GM12872 (cell line): Measurements from ENCODE around the gene VRK1.

ENCODE experiments used
- TF ChIP-seq, protein P1 (sequence below): IDR thresholded peaks from 3 replicates; pipeline ENCODE4 v1.5.1; 2011; ENCODE audit warnings: low read depth, mild to moderate bottlenecking, low read length, moderate library complexity; ENCODE audit not compliant: insufficient read depth

VRK1 gene

DNA sequence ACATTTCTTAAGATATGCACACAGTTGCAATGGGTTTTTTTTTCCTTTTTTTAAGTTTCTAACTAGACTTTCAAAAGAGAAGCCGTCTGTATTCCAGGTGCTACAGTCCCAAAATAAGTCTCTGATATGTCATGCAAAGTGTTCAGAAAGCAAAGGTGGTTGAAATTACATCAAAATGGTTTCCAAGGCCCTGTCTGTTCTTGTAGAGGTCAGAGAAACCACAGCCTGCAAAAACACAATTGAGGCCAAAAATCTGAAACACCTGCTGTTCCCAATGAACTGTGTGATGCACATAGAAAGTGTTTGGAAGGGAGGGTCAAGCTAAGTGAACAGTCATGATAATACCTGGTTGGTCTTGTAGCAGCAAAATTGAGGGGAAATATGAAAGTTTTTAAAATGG is 91.0 kb downstream of the VRK1 start:
- TF ChIP-seq, protein P1, sequence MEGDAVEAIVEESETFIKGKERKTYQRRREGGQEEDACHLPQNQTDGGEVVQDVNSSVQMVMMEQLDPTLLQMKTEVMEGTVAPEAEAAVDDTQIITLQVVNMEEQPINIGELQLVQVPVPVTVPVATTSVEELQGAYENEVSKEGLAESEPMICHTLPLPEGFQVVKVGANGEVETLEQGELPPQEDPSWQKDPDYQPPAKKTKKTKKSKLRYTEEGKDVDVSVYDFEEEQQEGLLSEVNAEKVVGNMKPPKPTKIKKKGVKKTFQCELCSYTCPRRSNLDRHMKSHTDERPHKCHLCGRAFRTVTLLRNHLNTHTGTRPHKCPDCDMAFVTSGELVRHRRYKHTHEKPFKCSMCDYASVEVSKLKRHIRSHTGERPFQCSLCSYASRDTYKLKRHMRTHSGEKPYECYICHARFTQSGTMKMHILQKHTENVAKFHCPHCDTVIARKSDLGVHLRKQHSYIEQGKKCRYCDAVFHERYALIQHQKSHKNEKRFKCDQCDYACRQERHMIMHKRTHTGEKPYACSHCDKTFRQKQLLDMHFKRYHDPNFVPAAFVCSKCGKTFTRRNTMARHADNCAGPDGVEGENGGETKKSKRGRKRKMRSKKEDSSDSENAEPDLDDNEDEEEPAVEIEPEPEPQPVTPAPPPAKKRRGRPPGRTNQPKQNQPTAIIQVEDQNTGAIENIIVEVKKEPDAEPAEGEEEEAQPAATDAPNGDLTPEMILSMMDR: no peak

DNA sequence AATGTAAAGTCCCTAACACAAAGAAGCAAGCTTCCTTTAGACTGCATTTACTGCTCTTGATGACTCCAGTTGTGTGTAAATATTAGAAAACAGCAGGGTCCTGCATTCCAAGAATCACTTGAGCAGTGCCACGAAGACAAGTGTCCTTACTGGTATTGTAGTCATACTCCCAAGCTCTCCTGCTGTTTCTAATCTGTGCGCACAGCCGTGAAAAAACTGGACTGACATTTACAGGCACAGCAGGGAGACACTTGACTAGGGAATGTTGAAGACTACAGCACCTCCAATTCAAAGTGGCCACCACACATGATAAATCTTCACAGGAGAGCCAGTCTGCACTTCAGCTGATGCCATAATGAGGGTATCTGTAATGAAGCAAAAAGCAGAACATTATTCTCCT is 91.4 kb downstream of the VRK1 start:
- TF ChIP-seq, protein P1: no peak

DNA sequence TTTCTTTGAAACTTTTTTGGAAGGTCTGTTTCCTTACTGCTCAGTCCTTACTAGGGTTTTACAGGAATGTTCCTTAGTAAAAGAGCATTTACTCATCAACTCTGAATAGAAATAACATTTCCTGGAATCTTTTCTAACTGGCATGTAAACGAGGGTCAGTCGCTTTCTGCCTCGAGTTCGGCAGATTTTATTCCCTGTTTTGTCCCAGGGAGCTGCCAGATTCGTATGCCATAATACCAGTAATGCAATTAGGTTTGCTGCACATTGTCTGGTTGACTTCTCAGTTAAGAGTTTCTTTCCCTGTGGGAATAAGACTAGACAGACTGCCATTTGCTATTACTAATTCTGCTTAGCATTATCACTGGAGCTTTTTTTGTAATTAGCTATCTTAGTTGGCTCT is 91.9 kb downstream of the VRK1 start:
- TF ChIP-seq, protein P1: no peak

DNA sequence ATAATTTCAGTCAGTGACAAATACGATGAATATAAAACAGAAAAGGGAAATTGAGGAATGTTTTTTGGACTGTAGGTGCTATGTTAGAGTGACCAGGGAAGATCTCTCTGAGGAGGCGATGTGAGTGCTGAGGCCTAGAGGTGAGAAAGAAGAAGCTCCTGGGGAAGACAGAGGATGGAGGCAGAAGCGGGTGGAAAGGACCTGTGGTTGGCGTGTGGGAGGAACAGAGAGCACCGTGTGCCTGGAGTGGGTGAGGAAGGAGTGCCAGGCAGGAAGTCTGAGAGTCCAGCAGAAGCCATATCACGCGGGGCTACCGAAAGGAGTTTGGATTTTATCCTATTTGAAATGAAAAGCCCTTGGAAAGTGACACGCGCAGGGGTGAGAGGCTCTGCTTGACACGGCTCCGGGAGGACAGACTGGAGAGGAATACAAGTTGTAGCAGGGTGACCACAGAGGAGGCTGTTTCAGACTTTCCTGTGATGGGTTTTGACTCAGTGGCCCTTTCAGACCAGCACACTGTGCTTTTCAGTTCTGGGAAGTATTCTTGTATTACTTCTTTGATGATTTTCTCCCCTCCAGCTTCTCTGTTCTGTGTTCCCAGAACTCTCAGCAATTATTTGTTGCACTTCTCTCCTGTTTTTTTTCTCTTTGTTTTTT is 96.9 kb downstream of the VRK1 start:
- TF ChIP-seq, protein P1: no peak

DNA sequence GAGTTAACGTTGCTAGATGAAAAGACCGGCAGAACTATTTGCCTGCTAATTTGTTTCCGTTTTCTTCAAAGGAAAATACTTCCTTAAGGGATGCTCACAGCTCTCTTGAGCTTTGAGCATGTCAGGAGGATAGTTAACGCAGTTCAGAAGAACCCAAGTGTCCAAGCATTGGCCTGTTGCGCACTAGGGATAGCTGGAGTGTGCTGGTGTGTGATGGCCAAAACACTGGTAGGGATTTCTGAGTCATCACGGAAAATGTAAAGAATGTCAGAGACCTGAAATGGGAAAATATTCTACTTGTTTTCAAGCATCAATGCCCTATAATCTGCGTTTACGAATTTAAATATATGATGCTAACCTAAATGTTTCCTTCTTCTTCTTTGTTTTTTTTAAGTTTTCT is 97.8 kb downstream of the VRK1 start:
- TF ChIP-seq, protein P1: no peak

DNA sequence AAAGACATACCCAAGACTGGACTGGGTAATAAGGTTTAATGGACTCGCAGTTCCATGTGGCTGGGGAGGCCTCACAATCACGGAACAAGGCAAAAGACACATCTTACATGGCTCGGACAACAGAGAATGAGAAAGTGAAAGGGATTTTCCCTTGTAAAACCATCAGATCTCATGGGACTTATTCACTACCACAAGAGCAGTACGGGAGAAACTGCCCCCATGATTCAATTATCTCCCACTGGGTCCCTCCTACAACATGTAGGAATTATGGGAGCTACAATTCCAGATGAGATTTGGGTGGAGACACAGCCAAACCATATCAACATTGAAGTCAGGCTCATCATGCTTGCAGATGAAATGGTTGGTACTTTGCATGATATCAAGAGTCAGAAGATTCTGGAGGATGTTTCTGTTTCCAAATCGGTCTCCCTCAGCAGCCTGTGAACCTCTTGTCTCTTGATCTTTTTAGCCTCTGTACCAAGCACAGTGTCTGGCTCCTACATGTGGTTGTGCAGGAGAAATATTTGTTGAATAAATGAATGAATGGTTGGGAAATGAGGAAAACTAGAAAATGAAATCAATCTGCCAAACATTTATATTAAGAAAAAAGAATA is 98.6 kb downstream of the VRK1 start:
- TF ChIP-seq, protein P1: no peak

DNA sequence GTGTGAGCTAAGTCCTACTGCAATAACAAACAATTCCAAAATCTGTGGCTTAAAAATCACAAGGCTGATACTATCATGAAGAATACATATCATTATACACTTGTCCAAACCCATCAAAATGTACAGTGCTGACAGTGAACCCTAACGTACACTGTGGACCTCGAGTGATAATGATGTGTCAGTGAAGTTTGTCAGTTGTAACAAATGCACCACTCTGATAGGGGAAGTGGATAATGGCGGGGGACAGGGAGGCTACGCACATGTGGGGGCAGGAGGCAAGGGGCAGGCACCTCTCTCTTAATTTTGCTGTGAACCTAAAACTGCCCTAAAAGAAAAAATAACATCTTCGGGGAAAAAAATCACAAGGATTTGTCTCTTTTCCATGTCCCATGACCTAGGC is 100.0 kb downstream of the VRK1 start:
- TF ChIP-seq, protein P1: no peak

DNA sequence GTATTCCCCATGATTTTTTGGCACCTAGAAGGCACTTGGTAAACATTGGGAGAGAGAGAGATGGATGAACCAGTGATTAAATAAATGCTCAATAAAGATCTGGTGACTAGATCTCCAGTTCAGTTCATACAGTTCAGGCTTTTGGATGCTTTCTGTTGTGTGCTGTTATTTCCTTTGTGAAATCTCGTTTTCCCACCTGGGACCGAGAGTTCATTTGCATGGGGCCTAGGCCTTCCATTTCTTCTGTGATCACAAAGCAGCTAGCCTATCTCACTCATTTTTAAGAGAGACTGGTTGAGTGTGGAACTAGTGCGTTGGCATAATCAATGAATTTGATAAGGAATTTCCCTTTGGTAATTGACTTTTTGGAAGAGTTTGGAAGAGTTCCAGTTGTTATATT is 104.0 kb downstream of the VRK1 start:
- TF ChIP-seq, protein P1: no peak
